IgD-negative memory B cell (primary cell): ENCODE measurements around the gene SIRPA. TPM values are rescaled to one million over a fixed set of nuclear protein-coding genes. Genes with fewer than 3 reads are reported as not detected.

ENCODE experiments used
- H3K27ac Mint-ChIP-seq, 3 donors: one replicate each; pipeline ENCODE4 v1.8.0; 2020 to 2022; ENCODE audit warnings: mild to moderate bottlenecking in 3 of 3, mixed read lengths in 3 of 3, moderate library complexity in 1 of 3
- H3K27me3 Mint-ChIP-seq: one replicate; pipeline ENCODE4 v1.8.0; 2021; ENCODE audit warnings: mixed read lengths
- H3K36me3 Mint-ChIP-seq: one replicate; pipeline ENCODE4 v1.8.0; 2020; ENCODE audit warnings: mild to moderate bottlenecking, mixed read lengths
- H3K4me1 Mint-ChIP-seq, 3 donors: one replicate each; pipeline ENCODE4 v1.8.0; 2020 to 2022; ENCODE audit warnings: mixed read lengths in 3 of 3, mild to moderate bottlenecking in 1 of 3
- H3K4me3 Mint-ChIP-seq, 4 donors: one replicate each; pipeline ENCODE4 v1.8.0; 2020 to 2022; ENCODE audit warnings: mild to moderate bottlenecking in 4 of 4, mixed read lengths in 4 of 4, moderate library complexity in 3 of 4
- H3K9me3 Mint-ChIP-seq, 3 donors: one replicate each; pipeline ENCODE4 v1.8.0; 2020 to 2021; ENCODE audit warnings: mixed read lengths in 3 of 3, mild to moderate bottlenecking in 1 of 3
- polyA plus RNA-seq: library from polyadenylated mRNA; unstranded; fragments of 300-500 nt; fragmentation: Illumina TruSeq; gene quantifications from one replicate; pipeline ENCODE4 v1.2.3, GENCODE V29; 2021

SIRPA gene
- polyA plus RNA-seq, 1 donor from 2014 or later = 0.26 TPM

DNA sequence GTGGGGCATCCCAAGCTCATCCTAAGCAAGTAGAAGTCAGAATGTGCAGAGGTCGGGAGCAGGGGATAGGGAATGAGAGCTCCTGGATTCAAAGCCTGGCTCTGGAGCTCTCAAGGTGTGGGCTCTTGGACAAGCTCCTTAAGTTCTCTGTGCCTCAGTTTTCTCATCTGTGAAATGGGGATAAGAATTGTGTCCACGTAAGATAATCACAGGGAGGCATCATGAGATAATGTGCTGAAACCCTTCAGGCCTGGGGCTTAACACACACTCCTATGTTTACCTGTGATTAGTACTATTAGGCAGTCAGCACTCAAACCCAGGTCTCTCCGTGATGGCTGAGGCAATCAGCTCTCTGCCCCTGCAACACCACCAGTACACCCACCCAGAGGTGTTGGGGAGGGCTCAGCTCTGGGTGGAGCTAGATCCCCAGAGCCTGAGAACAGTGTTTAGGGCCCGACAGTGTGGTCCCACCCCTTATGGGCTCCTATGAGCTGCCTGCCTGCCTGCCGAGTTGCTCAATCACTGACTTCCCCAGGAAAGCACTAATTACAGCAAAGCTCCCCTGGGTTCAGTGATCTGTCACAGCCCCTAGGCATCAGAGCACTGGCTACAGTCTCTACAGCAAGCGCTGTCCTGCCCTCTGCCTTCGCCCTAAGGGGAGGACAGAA, 6.3 kb upstream of the SIRPA start:
- Mint-ChIP-seq H3K4me1 (peaks cover 0 to 12% (median 5%) of the 10 kb centered on the region in 3 donors), H3K36me3 (peaks cover 1% of the 10 kb centered on the region), H3K27ac (no peak overlapping the region), H3K4me3 (no peak overlapping the region), H3K27me3 (peaks cover 11% of the 10 kb centered on the region), H3K9me3 (peaks cover 0 to 2% (median 0%) of the 10 kb centered on the region in 3 donors)

DNA sequence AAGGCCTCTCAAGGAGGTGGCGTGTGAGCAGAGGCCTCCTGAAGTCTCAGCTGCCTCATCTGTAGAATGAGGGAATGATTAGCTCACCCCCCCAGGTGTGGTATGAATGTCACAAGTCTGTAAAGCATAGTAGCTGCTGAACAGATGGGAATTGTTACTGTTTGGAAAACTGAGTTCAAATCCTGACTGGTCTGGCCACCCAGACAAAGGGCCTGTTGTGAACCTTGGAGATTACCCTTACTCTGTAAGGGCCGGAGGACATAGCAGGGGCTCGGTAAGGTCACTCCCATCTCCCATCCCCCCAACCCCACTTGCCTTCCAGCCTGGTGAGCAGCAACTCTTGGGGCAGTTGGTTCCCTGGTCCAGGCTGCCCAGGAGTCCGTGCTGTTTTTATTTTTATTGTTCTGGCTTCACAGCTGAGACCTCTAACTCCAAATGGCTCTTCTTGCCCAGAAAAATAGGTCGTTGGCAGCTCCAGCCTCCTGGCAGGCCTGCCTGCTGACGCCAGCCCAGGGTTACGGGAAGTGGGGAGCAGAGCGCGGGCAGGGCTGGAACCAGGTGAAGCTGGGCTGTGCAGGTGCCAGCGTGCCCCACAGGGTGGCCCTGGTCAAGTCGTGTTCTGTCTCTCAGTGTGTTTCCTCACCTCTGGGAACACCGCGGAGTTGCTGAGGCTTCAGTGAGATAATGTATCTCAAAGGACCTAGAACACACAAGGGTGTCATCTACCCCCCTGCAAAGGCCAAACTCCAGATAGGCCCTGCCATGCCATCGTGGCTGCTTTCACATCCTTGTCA, 4.5 kb upstream of the SIRPA start:
- Mint-ChIP-seq H3K4me1 (peaks cover 1 to 11% (median 7%) of the 10 kb centered on the region in 3 donors), H3K9me3 (peaks cover 0 to 2% (median 0%) of the 10 kb centered on the region in 3 donors), H3K4me3 (peak overlapping the region in 1 of 4 donors; percentile 53), H3K27me3 (peaks cover 11% of the 10 kb centered on the region), H3K27ac (no peak overlapping the region), H3K36me3 (peaks cover 1% of the 10 kb centered on the region)

DNA sequence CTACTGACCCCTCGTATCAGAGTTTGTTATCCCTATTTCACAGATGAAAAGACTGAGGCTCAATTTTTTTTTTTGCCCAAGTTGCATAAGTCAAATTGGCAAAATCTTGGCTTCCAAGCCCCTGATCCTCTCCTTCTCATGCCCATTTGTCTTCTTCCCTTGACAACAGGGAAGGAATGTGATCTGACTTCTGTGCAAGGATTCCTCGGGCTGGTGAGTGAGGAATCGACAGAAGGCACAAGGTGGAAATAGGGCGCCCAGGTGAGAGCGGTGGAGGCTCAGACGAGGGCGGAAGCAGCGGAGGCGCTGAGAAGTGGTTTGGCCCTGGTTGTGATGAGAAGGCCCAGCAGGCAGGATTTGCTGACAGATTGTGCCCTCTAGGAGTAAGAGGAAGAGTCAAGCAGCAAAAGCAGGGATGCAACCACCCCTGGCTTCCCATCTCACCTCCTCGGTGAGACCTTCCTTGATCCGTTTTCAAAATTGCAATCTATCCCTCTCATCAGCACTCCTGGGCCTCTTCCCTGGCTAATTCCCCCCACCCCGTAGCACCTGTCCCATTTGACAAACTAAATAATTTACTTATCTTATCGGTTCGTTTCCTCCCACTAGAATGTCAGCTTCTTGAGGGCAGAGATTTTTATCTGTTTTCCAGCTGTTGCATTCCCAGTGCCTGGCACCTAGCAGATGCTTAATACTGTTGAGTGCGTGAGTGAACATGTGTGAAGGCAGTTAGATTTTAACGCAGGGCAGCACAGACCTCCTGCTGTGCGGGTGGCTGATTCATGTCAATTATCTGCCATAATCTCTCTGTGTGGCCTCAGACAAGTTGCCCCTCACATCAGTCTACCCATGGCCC, 3.7 kb upstream of the SIRPA start:
- peaks cover 0 to 2% (median 0%) of the 10 kb centered on the region in 3 donors for H3K9me3 Mint-ChIP-seq
- H3K27me3 Mint-ChIP-seq = peaks cover 16% of the 10 kb centered on the region
- H3K36me3 Mint-ChIP-seq = peaks cover 1% of the 10 kb centered on the region
- H3K27ac Mint-ChIP-seq = no peak overlapping the region
- H3K4me3 Mint-ChIP-seq = no peak overlapping the region
- H3K4me1 Mint-ChIP-seq = peaks cover 10 to 18% (median 15%) of the 10 kb centered on the region in 3 donors

DNA sequence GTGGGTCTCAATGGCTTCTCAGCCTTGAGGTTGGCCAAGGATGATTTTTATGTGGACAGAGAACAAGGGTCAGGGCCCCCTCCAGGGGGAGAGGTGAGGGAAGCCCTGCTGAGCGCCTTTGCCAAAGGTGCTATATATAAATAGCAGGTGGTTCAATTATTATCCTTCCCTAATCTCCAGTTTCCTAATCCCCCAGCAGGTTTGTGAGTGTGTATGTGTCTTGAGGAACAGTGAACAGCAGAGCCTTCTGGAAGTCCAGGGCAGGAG, 3.2 kb upstream of the SIRPA start:
- peaks cover 16% of the 10 kb centered on the region for H3K27me3 Mint-ChIP-seq
- H3K9me3 Mint-ChIP-seq = peaks cover 0 to 2% (median 0%) of the 10 kb centered on the region in 3 donors
- no peak overlapping the region for H3K27ac Mint-ChIP-seq
- peaks cover 12 to 22% (median 19%) of the 10 kb centered on the region in 3 donors for H3K4me1 Mint-ChIP-seq
- H3K36me3 Mint-ChIP-seq = peaks cover 1% of the 10 kb centered on the region
- H3K4me3 Mint-ChIP-seq = peak overlapping the region in 2 of 4 donors; percentile 32 to 70

DNA sequence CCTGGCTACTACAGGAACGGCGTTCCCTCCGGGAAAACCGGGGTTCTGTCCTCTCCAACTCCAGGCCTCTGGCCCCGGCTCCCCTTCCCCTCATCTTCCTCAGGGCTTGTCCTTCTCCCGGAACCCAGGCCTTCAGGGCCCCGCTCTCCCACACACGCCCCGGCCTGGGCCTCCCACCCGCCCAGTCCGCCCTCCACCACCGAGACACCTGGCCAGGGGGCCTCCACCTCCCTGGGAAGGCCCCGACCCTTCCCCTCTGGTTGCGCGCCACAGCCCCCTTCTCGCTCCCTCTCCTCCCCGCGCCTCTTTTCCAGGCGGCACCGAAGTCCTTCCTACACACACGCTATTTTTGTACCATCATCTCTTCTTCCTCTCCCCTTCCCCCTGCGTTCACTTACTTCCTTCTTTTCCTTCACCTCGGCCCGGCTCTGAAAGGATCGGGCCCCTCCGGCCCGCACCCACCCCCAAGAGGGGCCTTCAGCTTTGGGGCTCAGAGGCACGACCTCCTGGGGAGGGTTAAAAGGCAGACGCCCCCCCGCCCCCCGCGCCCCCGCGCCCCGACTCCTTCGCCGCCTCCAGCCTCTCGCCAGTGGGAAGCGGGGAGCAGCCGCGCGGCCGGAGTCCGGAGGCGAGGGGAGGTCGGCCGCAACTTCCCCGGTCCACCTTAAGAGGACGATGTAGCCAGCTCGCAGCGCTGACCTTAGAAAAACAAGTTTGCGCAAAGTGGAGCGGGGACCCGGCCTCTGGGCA, 1.3 kb upstream of the SIRPA start:
- Mint-ChIP-seq H3K36me3 (peaks cover 1% of the 10 kb centered on the region), H3K4me1 (peaks cover 26 to 40% (median 30%) of the 10 kb centered on the region in 3 donors), H3K9me3 (no peaks in the 10 kb centered on the region), H3K4me3 (peak overlapping the region; percentile 70 to 92 (median 84)), H3K27me3 (peaks cover 11% of the 10 kb centered on the region), H3K27ac (peak overlapping the region in 1 of 3 donors; percentile 53)

DNA sequence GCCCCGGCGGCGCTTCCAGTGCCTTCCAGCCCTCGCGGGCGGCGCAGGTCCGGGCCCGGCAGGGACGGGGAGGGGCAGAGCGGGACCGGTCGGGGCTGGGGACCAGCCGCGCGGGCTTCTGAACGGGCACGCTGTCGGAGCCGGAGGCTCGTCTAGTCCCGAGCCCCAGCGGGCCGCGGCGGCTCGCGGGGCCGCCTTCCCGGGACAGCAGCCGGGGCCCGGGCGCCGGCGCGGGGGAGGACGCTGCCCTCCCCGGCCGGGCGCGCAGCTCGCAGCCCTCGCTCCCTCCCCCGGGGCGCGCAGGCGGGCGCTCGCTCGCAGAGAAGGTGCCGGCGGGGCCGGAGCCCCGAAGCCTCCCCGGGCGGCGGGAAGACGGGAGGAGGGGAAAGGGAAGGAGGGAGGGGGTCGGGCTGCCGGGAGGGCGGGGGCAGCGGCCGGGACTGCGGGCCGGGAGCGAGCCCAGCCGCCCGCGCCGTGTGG, 696 bp upstream of the SIRPA start:
- peak overlapping the region in 2 of 4 donors; percentile 37 to 57 for H3K4me3 Mint-ChIP-seq
- no peaks in the 10 kb centered on the region for H3K9me3 Mint-ChIP-seq
- H3K4me1 Mint-ChIP-seq = peaks cover 28 to 43% (median 34%) of the 10 kb centered on the region in 3 donors
- no peak overlapping the region for H3K27ac Mint-ChIP-seq
- H3K27me3 Mint-ChIP-seq = peaks cover 11% of the 10 kb centered on the region
- H3K36me3 Mint-ChIP-seq = peaks cover 1% of the 10 kb centered on the region

DNA sequence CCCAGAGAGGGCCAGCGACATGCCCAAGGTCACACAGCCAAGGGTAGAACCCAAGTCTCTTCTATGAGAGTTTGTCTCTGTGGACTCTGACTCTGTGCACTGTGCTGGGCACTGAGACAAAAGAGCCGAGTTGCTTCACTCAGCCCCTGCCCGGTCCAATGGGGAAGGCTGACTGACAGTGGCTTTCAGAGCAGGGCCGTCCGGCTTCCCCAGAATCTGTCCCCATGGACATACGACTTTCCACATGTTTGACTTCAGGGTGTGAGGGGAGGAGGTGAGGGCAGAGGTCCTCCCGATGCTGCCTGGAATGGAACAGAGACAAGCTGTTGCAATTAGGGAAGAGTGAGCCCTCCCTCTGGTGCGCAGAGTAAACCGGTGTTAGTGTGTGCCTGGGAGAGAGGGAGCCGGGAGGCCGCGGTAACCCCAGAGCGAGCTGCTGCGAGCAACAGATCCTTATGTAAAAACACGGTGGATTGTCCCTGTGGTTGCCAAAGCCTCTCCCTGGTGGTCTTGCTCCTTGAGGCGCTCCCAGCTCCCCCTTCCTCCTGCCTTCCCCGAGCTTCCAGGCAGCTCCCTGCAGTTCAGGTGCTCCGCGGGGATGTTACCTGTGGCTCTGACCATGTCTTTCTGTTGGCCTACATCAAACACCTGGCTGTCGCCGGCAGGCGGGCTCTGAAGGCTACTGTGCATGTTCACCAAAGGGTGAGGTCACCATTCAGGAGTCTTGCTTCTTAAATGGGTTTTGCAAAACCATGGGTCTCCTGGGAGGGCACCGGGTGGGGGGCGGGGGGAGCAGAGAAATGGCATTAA, 672 bp downstream of the SIRPA start:
- Mint-ChIP-seq H3K27me3 (peaks cover 11% of the 10 kb centered on the region), H3K9me3 (no peaks in the 10 kb centered on the region), H3K27ac (peak overlapping the region in 2 of 3 donors; percentile 41 to 80), H3K4me1 (peaks cover 31 to 46% (median 37%) of the 10 kb centered on the region in 3 donors), H3K36me3 (peaks cover 1% of the 10 kb centered on the region), H3K4me3 (peak overlapping the region; percentile 69 to 96 (median 89))

DNA sequence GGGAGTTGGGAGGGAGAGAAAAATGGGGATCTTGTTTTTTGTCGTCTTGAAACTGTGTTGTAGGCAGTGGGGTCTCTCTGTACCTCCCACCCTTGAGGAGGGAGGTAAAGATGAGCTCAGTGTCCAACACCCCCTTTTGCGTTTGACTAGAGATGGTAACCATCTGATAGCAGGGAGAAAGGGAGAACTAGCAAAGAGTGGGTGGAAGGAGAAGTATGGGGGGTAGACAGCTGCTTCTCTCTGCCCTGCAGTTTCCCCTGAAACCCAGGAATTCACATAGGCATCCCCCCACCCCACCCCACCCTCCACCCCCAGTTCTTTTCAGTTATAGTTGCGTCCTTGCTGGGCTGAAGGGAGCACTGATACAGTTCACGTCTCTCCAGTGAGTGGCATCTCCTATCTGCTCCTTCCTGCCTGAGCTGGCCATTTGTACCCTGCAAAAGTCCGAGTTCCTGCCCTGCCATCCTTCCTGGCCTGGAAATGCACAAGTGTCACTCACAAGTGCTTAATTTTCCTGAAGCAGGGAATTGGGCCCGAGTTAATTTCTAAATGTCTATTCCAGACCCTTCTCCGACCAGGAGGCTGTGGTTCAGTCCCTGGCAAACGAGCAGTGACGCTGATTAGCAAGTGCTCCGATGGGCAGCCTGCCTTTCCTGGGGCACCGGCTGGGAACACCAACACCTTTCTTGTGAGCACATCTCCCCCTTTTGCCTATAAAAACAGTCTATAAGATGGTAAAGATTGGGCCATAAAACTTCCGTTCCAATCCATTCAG, 1.5 kb downstream of the SIRPA start:
- H3K4me1 Mint-ChIP-seq = peaks cover 31 to 46% (median 35%) of the 10 kb centered on the region in 3 donors
- peak overlapping the region; percentile 69 to 96 (median 88) for H3K4me3 Mint-ChIP-seq
- H3K36me3 Mint-ChIP-seq = peaks cover 1% of the 10 kb centered on the region
- H3K9me3 Mint-ChIP-seq = no peaks in the 10 kb centered on the region
- peak overlapping the region in 2 of 3 donors; percentile 41 to 80 for H3K27ac Mint-ChIP-seq
- H3K27me3 Mint-ChIP-seq = peaks cover 11% of the 10 kb centered on the region

DNA sequence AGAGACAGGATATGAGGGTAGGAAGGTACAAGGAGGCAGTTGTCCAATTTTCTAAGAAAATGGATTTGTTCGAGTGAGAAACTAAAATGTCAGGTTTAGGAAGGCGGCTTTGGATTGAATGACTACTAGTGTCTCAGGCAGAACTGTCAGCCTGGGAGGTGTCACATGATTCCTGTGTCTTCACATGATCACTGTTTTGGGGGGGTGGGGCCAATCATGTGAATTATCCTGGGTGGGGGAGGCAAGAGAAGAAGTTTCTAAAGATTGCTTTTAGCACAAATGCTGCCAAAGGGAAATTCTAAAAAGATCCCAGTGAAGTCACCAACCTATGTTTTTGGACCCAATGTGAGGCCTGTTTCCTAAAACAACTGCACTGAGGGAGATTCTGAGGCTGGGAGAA, 2.3 kb downstream of the SIRPA start:
- Mint-ChIP-seq H3K27me3 (peaks cover 11% of the 10 kb centered on the region), H3K4me1 (peaks cover 31 to 46% (median 35%) of the 10 kb centered on the region in 3 donors), H3K36me3 (peaks cover 1% of the 10 kb centered on the region), H3K9me3 (no peaks in the 10 kb centered on the region), H3K27ac (peak overlapping the region; percentile 1 to 84 (median 70)), H3K4me3 (peak overlapping the region in 3 of 4 donors; percentile 55 to 92 (median 88))

DNA sequence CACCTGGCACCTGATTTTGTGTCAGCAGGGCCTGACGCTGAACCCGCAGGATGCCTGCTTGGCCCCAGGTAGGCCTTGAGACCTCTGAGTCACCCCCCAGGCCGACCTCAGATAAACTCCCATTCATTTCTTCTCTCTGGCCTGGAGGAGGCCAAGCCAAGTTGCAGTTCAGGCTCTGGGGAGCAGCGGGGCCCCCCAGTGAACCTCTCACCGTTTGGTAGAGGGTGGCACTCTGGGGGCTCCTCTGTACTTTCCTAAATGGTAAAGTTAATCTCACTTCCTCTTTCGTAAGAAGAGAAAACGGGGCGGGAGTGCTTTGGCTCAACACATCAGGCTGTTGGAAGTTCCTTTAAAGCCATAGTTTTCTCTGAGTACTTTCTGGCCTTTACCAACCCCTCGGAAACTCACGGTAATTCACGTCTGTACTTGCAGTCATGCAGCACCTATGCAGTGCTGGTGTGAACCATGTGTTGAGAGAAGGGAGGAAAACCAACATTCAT, 2.8 kb downstream of the SIRPA start:
- Mint-ChIP-seq H3K9me3 (no peaks in the 10 kb centered on the region), H3K27me3 (peaks cover 10% of the 10 kb centered on the region), H3K4me3 (peak overlapping the region; percentile 52 to 88 (median 57)), H3K4me1 (peaks cover 31 to 43% (median 35%) of the 10 kb centered on the region in 3 donors), H3K36me3 (no peaks in the 10 kb centered on the region), H3K27ac (peak overlapping the region; percentile 1 to 84 (median 70))

DNA sequence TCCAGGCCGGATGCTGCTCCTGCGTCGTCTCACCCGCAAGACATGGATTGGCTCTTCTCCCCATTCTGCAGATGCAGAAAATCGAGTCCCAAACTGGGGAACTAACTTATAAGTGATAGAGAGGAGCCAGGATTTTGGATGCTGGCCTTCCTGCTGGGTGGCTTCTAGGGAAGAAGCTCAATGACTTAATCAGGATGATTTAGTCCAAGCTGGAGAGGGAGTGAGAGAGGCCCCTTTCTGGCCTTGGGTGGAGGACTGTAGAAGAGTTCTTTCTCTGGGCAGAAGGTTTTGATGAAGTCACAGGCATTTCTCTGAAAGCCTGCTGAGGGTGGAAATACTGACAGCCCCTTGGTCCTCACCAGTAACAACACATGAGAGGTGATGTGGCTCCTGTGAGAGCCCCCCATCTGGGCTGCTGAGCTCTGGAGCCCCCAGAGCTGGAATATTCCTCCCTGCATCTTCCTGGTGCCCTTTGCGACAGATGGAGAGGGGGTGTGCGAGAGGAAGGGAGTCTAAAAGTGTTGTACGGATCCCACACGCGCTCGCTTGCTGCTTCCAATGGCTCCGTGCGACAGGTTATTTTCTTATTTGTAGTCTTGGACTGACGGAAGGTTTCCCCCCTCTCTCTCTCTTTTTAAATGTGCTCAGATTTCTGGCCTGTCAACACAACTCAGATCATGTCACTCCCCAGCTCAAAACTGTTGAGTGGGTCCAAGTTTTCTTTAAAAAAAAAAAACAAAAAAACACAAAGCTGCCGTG, 3.5 kb downstream of the SIRPA start:
- H3K9me3 Mint-ChIP-seq = no peaks in the 10 kb centered on the region
- H3K4me1 Mint-ChIP-seq = peaks cover 31 to 40% (median 37%) of the 10 kb centered on the region in 3 donors
- H3K36me3 Mint-ChIP-seq = peaks cover 2% of the 10 kb centered on the region
- no peak overlapping the region for H3K4me3 Mint-ChIP-seq
- H3K27me3 Mint-ChIP-seq = peaks cover 6% of the 10 kb centered on the region
- peak overlapping the region; percentile 70 to 92 (median 84) for H3K27ac Mint-ChIP-seq

DNA sequence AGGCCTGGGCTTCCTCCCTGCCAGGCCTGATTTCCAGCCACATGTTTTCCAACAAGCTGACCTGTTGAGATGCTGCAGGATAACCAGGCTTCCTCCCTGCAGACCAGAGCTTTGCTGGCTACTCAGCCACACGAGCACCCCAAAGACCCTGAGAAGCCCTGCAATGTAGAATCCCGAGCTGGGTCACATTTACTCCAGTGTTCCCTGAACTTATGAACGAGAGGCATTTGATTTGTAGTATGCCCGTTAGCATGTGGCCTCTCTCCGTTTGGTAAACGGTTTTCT, 4.0 kb downstream of the SIRPA start:
- peak overlapping the region in 2 of 3 donors; percentile 48 to 92 for H3K27ac Mint-ChIP-seq
- H3K4me1 Mint-ChIP-seq = peaks cover 31 to 38% (median 35%) of the 10 kb centered on the region in 3 donors
- H3K36me3 Mint-ChIP-seq = peaks cover 2% of the 10 kb centered on the region
- H3K9me3 Mint-ChIP-seq = no peaks in the 10 kb centered on the region
- peaks cover 6% of the 10 kb centered on the region for H3K27me3 Mint-ChIP-seq
- peak overlapping the region in 1 of 4 donors; percentile 34 for H3K4me3 Mint-ChIP-seq
